Measurements from ENCODE around the gene TNFRSF11A.

DNA sequence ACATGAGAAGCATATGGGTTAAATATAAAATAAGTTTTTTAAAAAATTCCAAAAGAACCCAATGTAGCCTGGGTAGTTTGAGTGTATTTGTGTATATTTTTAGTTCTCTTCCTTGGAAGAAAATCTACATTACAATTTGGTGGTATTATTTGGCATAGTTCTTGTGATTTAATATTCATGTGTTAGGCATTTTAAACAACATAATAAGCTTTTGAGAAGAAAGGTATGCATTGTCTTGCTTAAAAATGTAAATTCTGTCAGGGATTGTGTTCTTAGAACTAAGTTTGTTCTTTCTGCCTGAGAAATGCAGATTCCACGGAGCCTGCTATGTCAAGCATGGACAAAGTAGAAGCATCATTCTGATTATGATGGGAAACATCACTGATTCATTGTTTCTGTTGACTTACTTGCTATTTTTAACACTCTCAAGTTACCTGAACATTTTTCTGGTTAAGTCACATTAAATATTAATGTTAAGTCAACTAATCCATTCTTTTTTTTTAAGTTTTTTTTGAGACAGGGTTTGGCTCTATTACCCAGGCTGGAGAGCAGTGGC, 49.4 kb downstream of the TNFRSF11A start:
- TF ChIP-seq EZH2 (IDR thresholded peaks at IDR 0.05): no peak
- no peak for TF ChIP-seq POLR2A (IDR thresholded peaks at IDR 0.05; ENCODE audit: borderline replicate concordance, extremely low read depth, insufficient read depth, insufficient read length)
- no peak for TF ChIP-seq YY1 (IDR thresholded peaks at IDR 0.05; ENCODE audit: extremely low read depth, insufficient replicate concordance, low read depth, low read length)
- TF ChIP-seq RAD21 (IDR thresholded peaks at IDR 0.05; ENCODE audit: low read depth): no peak
- TF ChIP-seq, protein P1, sequence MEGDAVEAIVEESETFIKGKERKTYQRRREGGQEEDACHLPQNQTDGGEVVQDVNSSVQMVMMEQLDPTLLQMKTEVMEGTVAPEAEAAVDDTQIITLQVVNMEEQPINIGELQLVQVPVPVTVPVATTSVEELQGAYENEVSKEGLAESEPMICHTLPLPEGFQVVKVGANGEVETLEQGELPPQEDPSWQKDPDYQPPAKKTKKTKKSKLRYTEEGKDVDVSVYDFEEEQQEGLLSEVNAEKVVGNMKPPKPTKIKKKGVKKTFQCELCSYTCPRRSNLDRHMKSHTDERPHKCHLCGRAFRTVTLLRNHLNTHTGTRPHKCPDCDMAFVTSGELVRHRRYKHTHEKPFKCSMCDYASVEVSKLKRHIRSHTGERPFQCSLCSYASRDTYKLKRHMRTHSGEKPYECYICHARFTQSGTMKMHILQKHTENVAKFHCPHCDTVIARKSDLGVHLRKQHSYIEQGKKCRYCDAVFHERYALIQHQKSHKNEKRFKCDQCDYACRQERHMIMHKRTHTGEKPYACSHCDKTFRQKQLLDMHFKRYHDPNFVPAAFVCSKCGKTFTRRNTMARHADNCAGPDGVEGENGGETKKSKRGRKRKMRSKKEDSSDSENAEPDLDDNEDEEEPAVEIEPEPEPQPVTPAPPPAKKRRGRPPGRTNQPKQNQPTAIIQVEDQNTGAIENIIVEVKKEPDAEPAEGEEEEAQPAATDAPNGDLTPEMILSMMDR (IDR thresholded peaks at IDR 0.05 in 2 of 3, conservative IDR thresholded peaks at IDR 0.05 in 1 of 3; ENCODE audit: borderline replicate concordance in 1 of 3, insufficient read depth in 1 of 3, low read depth in 2 of 3, low read length in 2 of 3): no peak
- TF ChIP-seq SP1 (IDR thresholded peaks at IDR 0.05; ENCODE audit: low read depth): no peak
- TF ChIP-seq, protein P2, sequence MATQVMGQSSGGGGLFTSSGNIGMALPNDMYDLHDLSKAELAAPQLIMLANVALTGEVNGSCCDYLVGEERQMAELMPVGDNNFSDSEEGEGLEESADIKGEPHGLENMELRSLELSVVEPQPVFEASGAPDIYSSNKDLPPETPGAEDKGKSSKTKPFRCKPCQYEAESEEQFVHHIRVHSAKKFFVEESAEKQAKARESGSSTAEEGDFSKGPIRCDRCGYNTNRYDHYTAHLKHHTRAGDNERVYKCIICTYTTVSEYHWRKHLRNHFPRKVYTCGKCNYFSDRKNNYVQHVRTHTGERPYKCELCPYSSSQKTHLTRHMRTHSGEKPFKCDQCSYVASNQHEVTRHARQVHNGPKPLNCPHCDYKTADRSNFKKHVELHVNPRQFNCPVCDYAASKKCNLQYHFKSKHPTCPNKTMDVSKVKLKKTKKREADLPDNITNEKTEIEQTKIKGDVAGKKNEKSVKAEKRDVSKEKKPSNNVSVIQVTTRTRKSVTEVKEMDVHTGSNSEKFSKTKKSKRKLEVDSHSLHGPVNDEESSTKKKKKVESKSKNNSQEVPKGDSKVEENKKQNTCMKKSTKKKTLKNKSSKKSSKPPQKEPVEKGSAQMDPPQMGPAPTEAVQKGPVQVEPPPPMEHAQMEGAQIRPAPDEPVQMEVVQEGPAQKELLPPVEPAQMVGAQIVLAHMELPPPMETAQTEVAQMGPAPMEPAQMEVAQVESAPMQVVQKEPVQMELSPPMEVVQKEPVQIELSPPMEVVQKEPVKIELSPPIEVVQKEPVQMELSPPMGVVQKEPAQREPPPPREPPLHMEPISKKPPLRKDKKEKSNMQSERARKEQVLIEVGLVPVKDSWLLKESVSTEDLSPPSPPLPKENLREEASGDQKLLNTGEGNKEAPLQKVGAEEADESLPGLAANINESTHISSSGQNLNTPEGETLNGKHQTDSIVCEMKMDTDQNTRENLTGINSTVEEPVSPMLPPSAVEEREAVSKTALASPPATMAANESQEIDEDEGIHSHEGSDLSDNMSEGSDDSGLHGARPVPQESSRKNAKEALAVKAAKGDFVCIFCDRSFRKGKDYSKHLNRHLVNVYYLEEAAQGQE (IDR thresholded peaks at IDR 0.05; ENCODE audit: low read depth): no peak
- TF ChIP-seq, protein P3, sequence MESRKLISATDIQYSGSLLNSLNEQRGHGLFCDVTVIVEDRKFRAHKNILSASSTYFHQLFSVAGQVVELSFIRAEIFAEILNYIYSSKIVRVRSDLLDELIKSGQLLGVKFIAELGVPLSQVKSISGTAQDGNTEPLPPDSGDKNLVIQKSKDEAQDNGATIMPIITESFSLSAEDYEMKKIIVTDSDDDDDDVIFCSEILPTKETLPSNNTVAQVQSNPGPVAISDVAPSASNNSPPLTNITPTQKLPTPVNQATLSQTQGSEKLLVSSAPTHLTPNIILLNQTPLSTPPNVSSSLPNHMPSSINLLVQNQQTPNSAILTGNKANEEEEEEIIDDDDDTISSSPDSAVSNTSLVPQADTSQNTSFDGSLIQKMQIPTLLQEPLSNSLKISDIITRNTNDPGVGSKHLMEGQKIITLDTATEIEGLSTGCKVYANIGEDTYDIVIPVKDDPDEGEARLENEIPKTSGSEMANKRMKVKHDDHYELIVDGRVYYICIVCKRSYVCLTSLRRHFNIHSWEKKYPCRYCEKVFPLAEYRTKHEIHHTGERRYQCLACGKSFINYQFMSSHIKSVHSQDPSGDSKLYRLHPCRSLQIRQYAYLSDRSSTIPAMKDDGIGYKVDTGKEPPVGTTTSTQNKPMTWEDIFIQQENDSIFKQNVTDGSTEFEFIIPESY (IDR thresholded peaks at IDR 0.05; ENCODE audit: extremely low read depth, insufficient replicate concordance, low read length): no peak
- TF ChIP-seq FOSL1 (IDR thresholded peaks at IDR 0.05; ENCODE audit: low read depth): no peak
- no peak for TF ChIP-seq JUND (IDR thresholded peaks at IDR 0.05)
- TF ChIP-seq ZNF274 (IDR thresholded peaks at IDR 0.05; ENCODE audit: low read depth, low read length): no peak
- TF ChIP-seq EZH2phosphoT487 (IDR thresholded peaks at IDR 0.05; ENCODE audit: borderline replicate concordance): no peak
- no peak for TF ChIP-seq POLR2AphosphoS5 (IDR thresholded peaks at IDR 0.05; ENCODE audit: low read depth, low read length)
- TF ChIP-seq SRF (IDR thresholded peaks at IDR 0.05; ENCODE audit: low read depth): no peak

Data from HCT116 (cell line).